Measurements from ENCODE around the gene SLC16A6. TPM values are rescaled to one million over a fixed set of nuclear protein-coding genes. Genes with fewer than 3 reads are reported as not detected.
"Not testable (repeated sequence)": the region's sequence is repeated elsewhere in the genome, so short reads cannot be mapped to it uniquely, and the experiment has no call there.

Gene SLC16A6
- total RNA-seq, 1 donor from 2014 or later: 1.0 TPM

DNA sequence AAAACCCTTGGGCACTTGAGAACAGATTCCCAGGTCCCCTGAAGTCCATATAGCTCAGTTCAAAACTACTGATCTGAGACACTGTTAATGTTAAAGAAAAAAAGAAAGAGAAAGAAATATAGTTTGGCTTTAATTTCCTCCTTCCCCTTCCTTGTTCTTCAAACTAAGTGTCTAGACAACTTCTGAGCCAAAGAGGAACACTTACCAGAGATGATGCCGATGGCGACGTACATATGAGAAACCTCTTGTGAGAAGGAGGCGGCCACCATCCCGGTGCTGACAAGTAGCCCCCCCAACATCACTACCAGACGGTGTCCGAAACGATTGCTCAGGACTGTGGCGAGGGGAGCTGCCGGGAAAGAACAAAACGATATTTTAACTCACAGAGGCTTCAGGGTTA is 17.2 kb downstream of the SLC16A6 start:
- no peak overlapping the region for H3K9ac ChIP-seq (ENCODE audit: low read depth in 1 of 3, low read length in 3 of 3)
- H3K27ac ChIP-seq (ENCODE audit: low read depth, low read length): no peak overlapping the region
- no peak overlapping the region for H3K4me3 ChIP-seq (ENCODE audit: low read length in 3 of 3)
- peaks cover 0 to 19% (median 4%) of the 10 kb centered on the region in 3 donors for H3K36me3 ChIP-seq (ENCODE audit: control insufficient read depth in 3 of 3, insufficient read depth in 3 of 3, low read length in 3 of 3)
- H3K27me3 ChIP-seq (ENCODE audit: control insufficient read depth in 3 of 3, insufficient read depth in 3 of 3, low read length in 3 of 3): no peaks in the 10 kb centered on the region
- H3K4me1 ChIP-seq (ENCODE audit: control insufficient read depth in 3 of 3, insufficient read depth in 3 of 3, low read length in 3 of 3): no peaks in the 10 kb centered on the region
- no peaks in the 10 kb centered on the region for H3K9me3 ChIP-seq (ENCODE audit: control insufficient read depth in 3 of 3, low read length in 3 of 3)

DNA sequence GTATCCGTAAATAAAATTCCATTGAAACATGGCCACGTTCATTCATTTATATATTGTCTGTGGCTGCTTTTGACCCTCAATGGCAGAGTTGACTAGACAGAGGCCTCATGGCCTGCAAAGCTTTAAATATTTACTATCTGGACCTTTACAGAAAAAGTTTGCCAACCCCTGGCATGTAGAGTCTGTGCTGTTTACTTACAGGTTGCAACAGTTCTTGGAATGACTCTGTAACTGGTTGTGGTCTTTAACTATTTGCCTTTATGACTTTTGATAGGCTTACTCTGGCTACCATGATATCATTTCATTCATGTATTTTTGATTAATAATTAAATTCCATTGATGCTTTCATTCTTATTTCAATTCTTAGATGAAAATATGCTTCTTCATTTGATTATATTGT is 25.1 kb downstream of the SLC16A6 start:
- not testable (repeated sequence) for H3K36me3 ChIP-seq (ENCODE audit: control insufficient read depth in 3 of 3, insufficient read depth in 3 of 3, low read length in 3 of 3); H3K27me3 ChIP-seq (ENCODE audit: control insufficient read depth in 3 of 3, insufficient read depth in 3 of 3, low read length in 3 of 3); H3K9me3 ChIP-seq (ENCODE audit: control insufficient read depth in 3 of 3, low read length in 3 of 3); H3K27ac ChIP-seq (ENCODE audit: low read depth, low read length); H3K9ac ChIP-seq (ENCODE audit: low read depth in 1 of 3, low read length in 3 of 3); H3K4me3 ChIP-seq (ENCODE audit: low read length in 3 of 3)
- H3K4me1 ChIP-seq (ENCODE audit: control insufficient read depth in 3 of 3, insufficient read depth in 3 of 3, low read length in 3 of 3): peaks cover 5 to 12% (median 8%) of the 10 kb centered on the region in 3 donors

DNA sequence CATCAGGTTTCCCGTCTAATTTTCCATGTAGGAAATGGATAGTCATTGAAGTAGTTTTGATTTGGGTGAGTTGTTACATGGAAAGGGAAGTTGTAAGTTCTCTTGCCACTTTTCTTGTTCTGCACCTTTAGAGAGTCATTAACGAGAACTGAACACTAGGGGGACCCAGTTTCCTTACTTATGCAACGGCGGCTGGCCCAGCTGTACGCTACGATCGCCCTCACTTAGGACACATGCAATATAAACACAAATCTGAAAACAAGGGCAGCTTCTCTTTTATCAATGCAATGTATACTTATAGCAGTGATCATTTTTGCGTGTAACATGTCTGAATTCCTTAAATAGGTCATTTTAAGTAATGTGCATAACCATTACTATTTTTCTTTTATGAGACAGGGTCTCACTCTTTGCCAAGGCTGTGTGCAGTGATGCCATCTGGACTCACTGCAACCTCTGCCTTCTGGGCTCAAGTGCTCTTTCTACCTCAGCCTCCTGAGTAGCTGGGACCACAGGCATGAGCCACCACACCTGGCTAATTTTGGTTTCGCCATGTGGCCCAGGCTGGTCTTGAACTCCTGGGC is 27.7 kb downstream of the SLC16A6 start:
- H3K9ac ChIP-seq (ENCODE audit: low read depth in 1 of 3, low read length in 3 of 3): peak overlapping the region in 1 of 3 donors; percentile 35
- H3K36me3 ChIP-seq (ENCODE audit: control insufficient read depth in 3 of 3, insufficient read depth in 3 of 3, low read length in 3 of 3); H3K27me3 ChIP-seq (ENCODE audit: control insufficient read depth in 3 of 3, insufficient read depth in 3 of 3, low read length in 3 of 3); H3K4me3 ChIP-seq (ENCODE audit: low read length in 3 of 3); H3K9me3 ChIP-seq (ENCODE audit: control insufficient read depth in 3 of 3, low read length in 3 of 3); H3K27ac ChIP-seq (ENCODE audit: low read depth, low read length): not testable (repeated sequence)
- H3K4me1 ChIP-seq (ENCODE audit: control insufficient read depth in 3 of 3, insufficient read depth in 3 of 3, low read length in 3 of 3): peaks cover 8 to 21% (median 15%) of the 10 kb centered on the region in 3 donors

DNA sequence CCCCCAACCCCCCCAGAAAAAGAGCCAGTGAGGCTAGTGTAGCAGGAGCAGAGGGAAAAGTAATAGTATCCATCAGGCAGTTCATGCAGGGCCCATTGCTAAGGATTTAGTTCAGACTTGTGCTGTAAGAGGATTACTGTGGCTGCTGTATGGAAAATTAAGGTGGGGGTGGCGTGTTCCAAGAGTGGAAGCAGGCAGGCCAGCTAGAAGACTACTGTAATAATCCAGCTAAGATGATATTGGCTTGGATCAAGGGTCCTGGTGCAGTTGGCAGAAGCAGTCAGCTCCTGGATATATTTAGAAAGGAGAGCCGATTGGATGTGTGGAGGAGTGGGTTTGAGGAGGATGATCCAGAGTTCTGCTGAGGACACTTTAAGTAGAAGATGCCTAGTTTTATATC is 28.5 kb downstream of the SLC16A6 start:
- H3K9me3 ChIP-seq (ENCODE audit: control insufficient read depth in 3 of 3, low read length in 3 of 3); H3K27ac ChIP-seq (ENCODE audit: low read depth, low read length); H3K4me3 ChIP-seq (ENCODE audit: low read length in 3 of 3); H3K36me3 ChIP-seq (ENCODE audit: control insufficient read depth in 3 of 3, insufficient read depth in 3 of 3, low read length in 3 of 3); H3K27me3 ChIP-seq (ENCODE audit: control insufficient read depth in 3 of 3, insufficient read depth in 3 of 3, low read length in 3 of 3): not testable (repeated sequence)
- peaks cover 8 to 21% (median 15%) of the 10 kb centered on the region in 3 donors for H3K4me1 ChIP-seq (ENCODE audit: control insufficient read depth in 3 of 3, insufficient read depth in 3 of 3, low read length in 3 of 3)
- peak overlapping the region in 2 of 3 donors; percentile 30 to 35 for H3K9ac ChIP-seq (ENCODE audit: low read depth in 1 of 3, low read length in 3 of 3)

DNA sequence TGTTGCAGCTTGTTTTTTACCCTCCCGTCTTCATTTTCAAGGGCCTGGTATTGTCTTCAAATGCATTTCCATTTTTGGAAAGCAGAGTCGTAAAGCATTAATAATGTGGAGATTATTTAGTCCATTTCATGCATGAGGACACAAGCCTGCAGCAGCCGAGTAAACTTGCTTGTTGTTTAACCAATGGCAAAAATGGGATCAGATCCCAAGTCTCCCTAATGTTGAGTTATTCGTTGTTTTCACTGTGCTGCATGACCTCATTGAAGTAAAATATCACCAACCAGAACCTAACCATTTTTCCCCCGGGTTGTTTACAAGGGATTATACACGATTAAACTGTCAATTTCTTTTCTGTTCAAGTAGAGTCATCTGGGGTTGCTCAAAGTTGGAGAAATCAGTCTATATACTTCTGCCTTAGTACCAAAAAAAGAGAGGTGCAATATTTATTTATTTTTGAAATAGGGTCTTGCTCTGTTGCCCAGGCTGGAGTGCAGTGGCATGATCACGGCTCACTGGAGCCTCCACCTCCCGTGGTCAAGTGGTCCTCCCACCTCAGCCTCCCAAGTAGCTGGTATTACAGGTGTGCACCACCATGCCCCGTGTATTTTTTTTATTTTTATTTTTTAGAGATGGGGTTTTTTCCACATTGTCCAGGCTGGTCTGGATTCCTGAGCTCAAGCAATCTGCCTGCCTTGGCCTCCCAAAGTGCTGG is 30.7 kb downstream of the SLC16A6 start:
- no peaks in the 10 kb centered on the region for H3K27me3 ChIP-seq (ENCODE audit: control insufficient read depth in 3 of 3, insufficient read depth in 3 of 3, low read length in 3 of 3)
- H3K27ac ChIP-seq (ENCODE audit: low read depth, low read length): peak overlapping the region; percentile 86
- no peak overlapping the region for H3K9ac ChIP-seq (ENCODE audit: low read depth in 1 of 3, low read length in 3 of 3)
- H3K4me3 ChIP-seq (ENCODE audit: low read length in 3 of 3): no peak overlapping the region
- H3K9me3 ChIP-seq (ENCODE audit: control insufficient read depth in 3 of 3, low read length in 3 of 3): no peaks in the 10 kb centered on the region
- peaks cover 8 to 21% (median 15%) of the 10 kb centered on the region in 3 donors for H3K4me1 ChIP-seq (ENCODE audit: control insufficient read depth in 3 of 3, insufficient read depth in 3 of 3, low read length in 3 of 3)
- H3K36me3 ChIP-seq (ENCODE audit: control insufficient read depth in 3 of 3, insufficient read depth in 3 of 3, low read length in 3 of 3): peaks cover 5 to 14% (median 10%) of the 10 kb centered on the region in 3 donors

DNA sequence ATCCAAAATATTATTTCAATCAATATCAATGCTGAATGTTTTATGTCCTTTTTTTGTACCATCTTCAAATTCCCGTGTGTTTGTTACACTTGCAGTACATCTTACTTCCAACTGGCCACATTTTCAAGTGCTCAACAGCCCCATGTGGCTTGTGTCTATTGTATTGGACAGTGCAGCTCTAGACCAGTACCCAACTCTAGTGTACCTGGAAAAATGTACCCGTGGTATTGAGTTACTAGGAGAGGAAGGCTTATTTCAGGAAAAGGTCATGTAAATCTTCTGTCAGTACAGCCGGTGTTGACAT is 31.3 kb downstream of the SLC16A6 start:
- H3K27me3 ChIP-seq (ENCODE audit: control insufficient read depth in 3 of 3, insufficient read depth in 3 of 3, low read length in 3 of 3); H3K9me3 ChIP-seq (ENCODE audit: control insufficient read depth in 3 of 3, low read length in 3 of 3); H3K9ac ChIP-seq (ENCODE audit: low read depth in 1 of 3, low read length in 3 of 3): not testable (repeated sequence)
- Histone ChIP-seq H3K27ac (ENCODE audit: low read depth, low read length) (peak overlapping the region; percentile 86), H3K4me1 (ENCODE audit: control insufficient read depth in 3 of 3, insufficient read depth in 3 of 3, low read length in 3 of 3) (peaks cover 8 to 21% (median 15%) of the 10 kb centered on the region in 3 donors), H3K36me3 (ENCODE audit: control insufficient read depth in 3 of 3, insufficient read depth in 3 of 3, low read length in 3 of 3) (peaks cover 10 to 20% (median 16%) of the 10 kb centered on the region in 3 donors), H3K4me3 (ENCODE audit: low read length in 3 of 3) (peak overlapping the region in 1 of 3 donors; percentile 28)

DNA sequence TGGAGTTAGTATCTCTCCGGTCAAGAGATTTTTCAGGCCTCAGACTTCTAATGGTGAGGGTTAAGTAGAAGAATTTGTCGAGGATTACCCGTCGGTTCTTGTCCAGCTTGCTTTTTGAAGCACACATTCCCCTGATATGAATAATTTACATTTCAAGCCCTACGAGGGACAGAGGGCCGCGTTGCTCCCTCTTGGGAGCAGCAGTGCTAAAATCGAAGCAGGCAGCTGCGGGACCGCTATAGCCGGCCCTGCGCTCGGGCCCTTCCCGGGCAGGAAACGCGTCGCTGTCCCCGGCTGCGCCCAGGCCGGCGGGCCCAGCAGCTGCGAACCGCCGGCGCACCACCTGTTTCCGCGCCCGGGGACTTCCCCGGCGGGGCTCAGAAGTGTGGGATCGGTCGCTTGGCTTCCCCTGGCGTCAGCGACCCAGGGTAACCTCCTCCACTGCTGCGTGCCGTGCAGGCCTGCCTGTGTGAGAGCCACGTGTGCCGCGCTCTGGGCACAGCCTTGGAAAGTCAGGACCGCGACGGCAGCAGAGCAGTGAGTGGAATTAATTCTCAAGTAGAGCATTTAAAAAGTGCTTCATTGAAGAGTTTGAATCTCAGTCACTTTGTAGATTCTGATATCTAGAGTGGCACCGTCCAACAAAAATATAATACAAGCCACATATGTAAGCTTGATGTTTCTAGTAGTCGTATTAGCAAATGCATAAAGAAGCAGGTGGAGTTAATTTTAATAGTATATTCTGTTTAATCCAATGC is 31.9 kb downstream of the SLC16A6 start:
- H3K9me3 ChIP-seq (ENCODE audit: control insufficient read depth in 3 of 3, low read length in 3 of 3); H3K27me3 ChIP-seq (ENCODE audit: control insufficient read depth in 3 of 3, insufficient read depth in 3 of 3, low read length in 3 of 3): not testable (repeated sequence)
- peaks cover 8 to 21% (median 15%) of the 10 kb centered on the region in 3 donors for H3K4me1 ChIP-seq (ENCODE audit: control insufficient read depth in 3 of 3, insufficient read depth in 3 of 3, low read length in 3 of 3)
- peak overlapping the region; percentile 86 for H3K27ac ChIP-seq (ENCODE audit: low read depth, low read length)
- H3K36me3 ChIP-seq (ENCODE audit: control insufficient read depth in 3 of 3, insufficient read depth in 3 of 3, low read length in 3 of 3): peaks cover 11 to 25% (median 20%) of the 10 kb centered on the region in 3 donors
- peak overlapping the region in 2 of 3 donors; percentile 3 to 28 for H3K4me3 ChIP-seq (ENCODE audit: low read length in 3 of 3)
- H3K9ac ChIP-seq (ENCODE audit: low read depth in 1 of 3, low read length in 3 of 3): peak overlapping the region; percentile 57 to 77 (median 71)

DNA sequence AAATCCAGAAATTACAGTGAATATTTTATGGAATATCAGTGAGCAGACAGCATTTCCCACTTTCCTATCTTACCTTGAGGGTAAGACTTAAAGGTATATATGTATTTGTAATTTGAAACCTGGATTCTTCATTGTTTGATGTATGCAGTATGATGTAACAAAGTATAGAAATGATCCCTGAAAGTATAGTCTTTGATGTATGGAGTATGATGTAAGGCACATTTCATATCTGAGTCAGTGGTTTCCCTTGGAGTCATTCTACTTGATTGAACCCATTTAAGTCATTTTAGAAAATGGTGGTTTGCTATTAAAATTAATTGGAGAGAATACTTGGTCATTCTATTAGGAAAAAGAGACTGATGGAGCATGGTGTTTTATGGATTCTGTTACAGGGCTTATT is 33.0 kb downstream of the SLC16A6 start:
- no peak overlapping the region for H3K9ac ChIP-seq (ENCODE audit: low read depth in 1 of 3, low read length in 3 of 3)
- H3K9me3 ChIP-seq (ENCODE audit: control insufficient read depth in 3 of 3, low read length in 3 of 3): no peaks in the 10 kb centered on the region
- peaks cover 11 to 36% (median 28%) of the 10 kb centered on the region in 3 donors for H3K36me3 ChIP-seq (ENCODE audit: control insufficient read depth in 3 of 3, insufficient read depth in 3 of 3, low read length in 3 of 3)
- H3K4me3 ChIP-seq (ENCODE audit: low read length in 3 of 3): no peak overlapping the region
- peak overlapping the region; percentile 86 for H3K27ac ChIP-seq (ENCODE audit: low read depth, low read length)
- peaks cover 3 to 16% (median 10%) of the 10 kb centered on the region in 3 donors for H3K4me1 ChIP-seq (ENCODE audit: control insufficient read depth in 3 of 3, insufficient read depth in 3 of 3, low read length in 3 of 3)
- no peaks in the 10 kb centered on the region for H3K27me3 ChIP-seq (ENCODE audit: control insufficient read depth in 3 of 3, insufficient read depth in 3 of 3, low read length in 3 of 3)

DNA sequence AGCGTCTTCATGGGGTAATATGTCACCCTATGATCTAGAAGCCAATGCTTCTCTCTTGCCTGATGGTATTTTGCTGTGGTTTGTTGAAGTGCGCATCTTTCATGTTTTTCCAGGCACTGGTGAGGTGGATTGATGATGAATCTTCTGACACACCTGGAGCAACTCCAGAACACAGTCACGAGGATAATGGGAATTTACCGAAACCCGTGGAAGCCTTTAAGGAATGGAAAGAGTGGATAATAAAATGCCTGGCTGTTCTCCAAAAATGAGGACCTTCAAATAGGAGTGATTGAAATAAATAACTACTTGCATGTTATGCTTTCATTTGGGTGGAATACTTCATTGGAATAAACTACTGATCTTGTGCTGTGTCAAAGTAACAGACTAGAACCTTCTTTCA is 34.2 kb downstream of the SLC16A6 start:
- peaks cover 14 to 37% (median 35%) of the 10 kb centered on the region in 3 donors for H3K36me3 ChIP-seq (ENCODE audit: control insufficient read depth in 3 of 3, insufficient read depth in 3 of 3, low read length in 3 of 3)

More for the DNA sequence above, 34.2 kb downstream of the SLC16A6 start:
- H3K27ac ChIP-seq (ENCODE audit: low read depth, low read length); H3K27me3 ChIP-seq (ENCODE audit: control insufficient read depth in 3 of 3, insufficient read depth in 3 of 3, low read length in 3 of 3); H3K4me1 ChIP-seq (ENCODE audit: control insufficient read depth in 3 of 3, insufficient read depth in 3 of 3, low read length in 3 of 3); H3K9ac ChIP-seq (ENCODE audit: low read depth in 1 of 3, low read length in 3 of 3); H3K9me3 ChIP-seq (ENCODE audit: control insufficient read depth in 3 of 3, low read length in 3 of 3); H3K4me3 ChIP-seq (ENCODE audit: low read length in 3 of 3): not testable (repeated sequence)
